ENCODE results near the gene REC8.

REC8 gene

GRCh38 chr14:24138396-24139271 is 33.2 kb upstream of the REC8 start:
- no peak for DNase-seq

- DNase-seq = no peak
Measured at GRCh38 chr14:24139272-24139934, 32.5 kb upstream of the REC8 start.

- peak; percentile 99 for DNase-seq
Measured at GRCh38 chr14:24141097-24141880, 30.6 kb upstream of the REC8 start, which contains the start of gene EMC9. TSS of gene EMC9 (minus strand) at chr14:24141591. CDS start at chr14:24141304, 287 bp downstream.

- no peak for DNase-seq
Measured at GRCh38 chr14:24143511-24143910, 28.4 kb upstream of the REC8 start.

GRCh38 chr14:24144451-24144850 is 27.4 kb upstream of the REC8 start:
- DNase-seq = no peak

GRCh38 chr14:24145219-24145618 is 26.7 kb upstream of the REC8 start:
- DNase-seq = no peak

GRCh38 chr14:24145690-24146452 is 26.0 kb upstream of the REC8 start:
- DNase-seq = no peak

- peak; percentile 92 for DNase-seq
Measured at GRCh38 chr14:24146453-24146977, 25.4 kb upstream of the REC8 start, which contains the start of gene PSME2. TSS of gene PSME2 (minus strand) at chr14:24146610. CDS start at chr14:24146581, 29 bp downstream.

GRCh38 chr14:24146978-24147760 is 24.7 kb upstream of the REC8 start, which contains the start of gene RNF31:
TSS of gene RNF31 (plus strand) at chr14:24147498. CDS start at chr14:24147699, 201 bp downstream.
- DNase-seq = peak; percentile 97

GRCh38 chr14:24147761-24148428 is 24.0 kb upstream of the REC8 start:
- DNase-seq = no peak

GRCh38 chr14:24149302-24149969 is 22.4 kb upstream of the REC8 start:
- DNase-seq = no peak

- DNase-seq = no peak
Measured at GRCh38 chr14:24150061-24150460, 21.8 kb upstream of the REC8 start.

- no peak for DNase-seq
Measured at GRCh38 chr14:24150567-24150966, 21.3 kb upstream of the REC8 start.

GRCh38 chr14:24150993-24151392 is 20.9 kb upstream of the REC8 start:
- no peak for DNase-seq

- no peak for DNase-seq
Measured at GRCh38 chr14:24151404-24152080, 20.3 kb upstream of the REC8 start.

- DNase-seq = no peak
Measured at GRCh38 chr14:24155100-24155499, 16.8 kb upstream of the REC8 start.

GRCh38 chr14:24156840-24157239 is 15.0 kb upstream of the REC8 start:
- DNase-seq = no peak

GRCh38 chr14:24157331-24157730 is 14.5 kb upstream of the REC8 start:
- no peak for DNase-seq

- DNase-seq = no peak
Measured at GRCh38 chr14:24159777-24160498, 11.9 kb upstream of the REC8 start.
